Sigmoid colon (tissue), 7 donors: Measurements from ENCODE around the gene HELB. TPM values are rescaled to one million over a fixed set of nuclear protein-coding genes. Genes with fewer than 3 reads are reported as not detected.

Source experiments
- DNase-seq: peaks from one replicate; pipeline ENCODE4 v3.0.0-alpha.2; 2019
- H3K27ac ChIP-seq, 4 donors: fragments of 200-600 bp; sonication (generic); one replicate each; pipeline ENCODE4 v1.5.1; 2016 to 2019; ENCODE audit warnings: mild to moderate bottlenecking in 1 of 4
- H3K27me3 ChIP-seq, 3 donors: fragments of 200-600 bp; sonication (generic); one replicate each; pipeline ENCODE4 v1.5.1; 2019; ENCODE audit warnings: mild to moderate bottlenecking in 1 of 3
- H3K36me3 ChIP-seq, 4 donors: fragments of 200-600 bp; sonication (generic); one replicate each; pipeline ENCODE4 v1.5.1; 2016 to 2019
- H3K4me1 ChIP-seq, 4 donors: fragments of 200-600 bp; sonication (generic); one replicate each; pipeline ENCODE4 v1.5.1; 2017 to 2019
- H3K4me3 ChIP-seq, 4 donors: fragments of 200-600 bp; sonication (generic); one replicate each; pipeline ENCODE4 v1.5.1; 2017 to 2019; ENCODE audit warnings: mild to moderate bottlenecking in 2 of 4, moderate library complexity in 1 of 4
- H3K9me3 ChIP-seq, 4 donors: fragments of 200-600 bp in 3 of 4; sonication (generic) in 3 of 4; one replicate each; pipeline versions ENCODE4 v1.5.1 to v1.6.1; 2013 to 2019
- EP300 ChIP-seq, 4 donors: sonication (generic); formaldehyde crosslinking; IDR thresholded peaks; one replicate each; pipeline ENCODE4 v1.6.1; 2017; ENCODE audit warnings: antibody characterized with exemption in 4 of 4
- POLR2A ChIP-seq, 2 donors: fragments of 450-650 bp; IDR thresholded peaks; one replicate each; pipeline ENCODE4 v1.6.1; 2016; ENCODE audit warnings: antibody characterized with exemption in 2 of 2, mild to moderate bottlenecking in 2 of 2, moderate library complexity in 2 of 2
- POLR2AphosphoS5 ChIP-seq, 4 donors: sonication (generic); formaldehyde crosslinking; IDR thresholded peaks; one replicate each; pipeline ENCODE4 v1.6.1; 2017; ENCODE audit warnings: antibody characterized with exemption in 4 of 4
- WGBS, 2 donors: extraction: QIAGEN DNeasy Blood & Tissue Kit; methylation state at CpG; one replicate each; pipeline ENCODE4 v1.1.7; 2013; 5-methylcytosine and 5-hydroxymethylcytosine counted together
- intact Hi-C: fragments of 100-400 bp; cut with DNase I; formaldehyde crosslinking; loops from one replicate; pipeline ENCODE4 v1.15.1; 2023
- polyA plus RNA-seq, 3 donors: library from polyadenylated mRNA; stranded (reverse); fragments of 200-250 nt; gene quantifications; one replicate each; pipeline ENCODE4 v1.2.3, GENCODE V29; 2013
- total RNA-seq, 4 donors: library from RNA; depleted of rRNA; stranded (reverse); fragments of >200 nt; gene quantifications; one replicate each; pipeline ENCODE4 v1.1.0, GENCODE V29; 2016
- TF ChIP-seq, protein P1 (sequence below), 4 experiments: fragments of 450-650 bp in 3 of 4; fragments of 200-600 bp in 1 of 4; IDR thresholded peaks; one replicate each; pipeline ENCODE4 v1.5.1; 2016 to 2019; ENCODE audit warnings: antibody characterized with exemption in 4 of 4, mild to moderate bottlenecking in 3 of 4, moderate library complexity in 2 of 4
- donor health status: healthy with polysubstance abuse.
- donor health status: Bipolar disorder and iron deficiency.
- donor health status: healthy.

Gene HELB
- total and polyA plus RNA-seq, 7 donors: under 0.01 to 8.6 (median 3.2) TPM

DNA sequence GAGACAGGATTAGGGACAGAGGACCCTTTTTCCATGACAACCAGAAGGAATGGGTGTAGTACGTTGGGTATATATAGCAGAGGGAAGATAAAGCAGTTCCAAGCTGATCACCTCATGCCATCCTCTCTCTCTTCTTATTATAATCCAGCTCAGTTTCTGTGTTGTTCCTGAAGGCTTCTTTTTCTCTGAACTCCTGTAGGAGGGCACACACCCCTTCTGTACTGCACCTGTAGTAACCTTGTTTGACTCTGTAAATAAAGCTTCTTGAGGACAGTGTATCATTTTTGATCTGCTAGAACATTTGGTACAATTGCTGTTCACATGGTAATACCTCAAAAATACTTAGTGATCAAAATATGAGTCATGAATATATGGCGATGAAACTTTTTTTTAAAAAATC, 33.5 kb downstream of the HELB start:
- peaks cover 0 to 45% (median 5%) of the 10 kb centered on the region in 4 donors for H3K36me3 ChIP-seq
- 96% methylated on average over 2 of the region's 2 CpGs for WGBS, 2 donors

DNA sequence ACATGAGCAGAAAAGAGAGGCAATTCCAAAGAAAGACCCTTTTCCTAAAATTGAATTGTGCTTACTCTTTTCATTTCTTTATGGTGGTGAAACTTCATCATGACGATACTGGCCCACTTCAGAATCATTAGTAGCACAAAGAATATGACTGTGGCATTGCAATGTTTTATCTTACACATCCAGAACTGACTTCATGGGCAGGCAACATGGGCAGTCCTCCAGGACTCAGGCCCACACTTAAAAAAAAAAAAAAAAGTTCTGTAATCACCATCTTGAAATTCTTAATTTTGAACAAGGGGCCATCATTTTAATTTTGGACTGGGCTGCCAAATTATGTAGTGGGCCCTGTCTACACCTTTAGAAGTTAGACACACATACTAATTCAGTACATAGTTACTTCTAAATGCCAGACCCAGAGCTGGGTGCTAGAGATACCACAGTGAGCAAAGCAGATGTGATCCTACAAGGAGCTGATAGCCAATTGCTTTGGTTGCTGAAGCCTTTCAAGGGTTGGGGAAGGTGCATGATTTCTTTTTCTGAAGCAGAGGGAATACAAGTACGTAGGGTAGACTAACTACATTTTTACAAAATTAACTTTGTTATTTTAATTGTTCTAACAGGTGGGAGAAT, 35.2 kb downstream of the HELB start:
- Histone ChIP-seq H3K36me3 (peaks cover 0 to 47% (median 5%) of the 10 kb centered on the region in 4 donors), H3K4me3 (no peak overlapping the region), H3K9me3 (peaks cover 0 to 7% (median 3%) of the 10 kb centered on the region in 4 donors), H3K4me1 (no peaks in the 10 kb centered on the region), H3K27ac (no peak overlapping the region), H3K27me3 (no peaks in the 10 kb centered on the region)
- WGBS, 2 donors: 96 to 97% methylated on average over 2 of the region's 2 CpGs
- intact Hi-C loops: no loop called here
- TF ChIP-seq POLR2AphosphoS5 (IDR thresholded peaks at IDR 0.05) (no peak), EP300 (IDR thresholded peaks at IDR 0.05) (no peak), POLR2A (IDR thresholded peaks at IDR 0.05) (no peak)
- TF ChIP-seq, protein P1, sequence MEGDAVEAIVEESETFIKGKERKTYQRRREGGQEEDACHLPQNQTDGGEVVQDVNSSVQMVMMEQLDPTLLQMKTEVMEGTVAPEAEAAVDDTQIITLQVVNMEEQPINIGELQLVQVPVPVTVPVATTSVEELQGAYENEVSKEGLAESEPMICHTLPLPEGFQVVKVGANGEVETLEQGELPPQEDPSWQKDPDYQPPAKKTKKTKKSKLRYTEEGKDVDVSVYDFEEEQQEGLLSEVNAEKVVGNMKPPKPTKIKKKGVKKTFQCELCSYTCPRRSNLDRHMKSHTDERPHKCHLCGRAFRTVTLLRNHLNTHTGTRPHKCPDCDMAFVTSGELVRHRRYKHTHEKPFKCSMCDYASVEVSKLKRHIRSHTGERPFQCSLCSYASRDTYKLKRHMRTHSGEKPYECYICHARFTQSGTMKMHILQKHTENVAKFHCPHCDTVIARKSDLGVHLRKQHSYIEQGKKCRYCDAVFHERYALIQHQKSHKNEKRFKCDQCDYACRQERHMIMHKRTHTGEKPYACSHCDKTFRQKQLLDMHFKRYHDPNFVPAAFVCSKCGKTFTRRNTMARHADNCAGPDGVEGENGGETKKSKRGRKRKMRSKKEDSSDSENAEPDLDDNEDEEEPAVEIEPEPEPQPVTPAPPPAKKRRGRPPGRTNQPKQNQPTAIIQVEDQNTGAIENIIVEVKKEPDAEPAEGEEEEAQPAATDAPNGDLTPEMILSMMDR (IDR thresholded peaks at IDR 0.05): no peak
- no peak for DNase-seq

More for the DNA sequence above, 33.5 kb downstream of the HELB start:
- no peak for DNase-seq
- H3K4me3 ChIP-seq: no peak overlapping the region
- H3K4me1 ChIP-seq: no peaks in the 10 kb centered on the region
- H3K27ac ChIP-seq: no peak overlapping the region
- H3K9me3 ChIP-seq: peaks cover 0 to 1% (median 0%) of the 10 kb centered on the region in 4 donors
- no peaks in the 10 kb centered on the region for H3K27me3 ChIP-seq
- TF ChIP-seq POLR2AphosphoS5 (IDR thresholded peaks at IDR 0.05): no peak
- TF ChIP-seq, protein P1 (IDR thresholded peaks at IDR 0.05): no peak
- TF ChIP-seq POLR2A (IDR thresholded peaks at IDR 0.05): no peak
- TF ChIP-seq EP300 (IDR thresholded peaks at IDR 0.05): no peak
- intact Hi-C loops: no loop called here

DNA sequence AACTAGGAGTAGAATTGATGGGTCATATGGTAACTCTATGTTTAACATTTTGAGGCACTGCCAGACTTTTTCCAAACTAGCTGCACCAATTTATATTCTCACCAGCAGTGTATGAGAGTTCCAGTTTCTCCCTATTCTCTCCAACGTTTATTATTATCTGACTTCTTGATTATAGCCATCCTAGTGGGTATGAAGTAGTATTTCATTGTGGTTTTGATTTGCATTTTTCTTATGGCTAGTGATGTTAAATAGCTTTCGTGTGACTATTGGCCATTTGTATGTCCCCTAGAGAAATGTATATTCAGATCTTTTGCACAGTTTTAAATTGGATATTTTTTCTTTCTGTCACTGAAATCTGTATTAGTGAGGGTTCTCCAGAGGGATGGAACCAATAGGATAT, 37.8 kb downstream of the HELB start:
- WGBS, 2 donors: 94 to 96% methylated on average over 2 of the region's 2 CpGs
- Histone ChIP-seq H3K36me3 (peaks cover 0 to 50% (median 5%) of the 10 kb centered on the region in 4 donors), H3K4me3 (no peak overlapping the region), H3K27me3 (no peaks in the 10 kb centered on the region), H3K4me1 (no peaks in the 10 kb centered on the region), H3K9me3 (peaks cover 0 to 9% (median 3%) of the 10 kb centered on the region in 4 donors), H3K27ac (no peak overlapping the region)
- TF ChIP-seq, protein P1 (IDR thresholded peaks at IDR 0.05): no peak
- TF ChIP-seq POLR2A (IDR thresholded peaks at IDR 0.05): no peak
- TF ChIP-seq EP300 (IDR thresholded peaks at IDR 0.05): no peak
- no peak for TF ChIP-seq POLR2AphosphoS5 (IDR thresholded peaks at IDR 0.05)
- DNase-seq: no peak
- intact Hi-C loops: no loop called here

DNA sequence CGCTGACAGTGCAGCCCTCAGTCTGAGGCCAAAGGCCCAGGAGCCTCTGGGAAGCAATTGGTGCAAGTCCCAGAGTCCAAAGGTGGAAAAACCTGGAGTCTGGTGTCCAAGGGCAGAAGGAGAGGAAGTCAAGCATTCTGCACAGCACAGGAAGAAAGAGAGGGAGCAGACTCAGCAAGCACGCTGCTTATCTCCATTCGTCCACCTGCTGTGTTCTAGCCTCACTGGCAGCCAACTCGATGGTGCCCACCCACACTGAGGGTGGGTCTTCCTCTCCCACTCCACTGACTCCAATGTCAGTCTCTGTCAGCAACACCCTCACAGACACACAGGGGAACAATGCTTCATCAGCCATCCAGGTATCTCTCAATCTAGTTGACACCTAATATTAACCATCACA, 38.8 kb downstream of the HELB start:
- no peak overlapping the region for H3K4me3 ChIP-seq
- H3K4me1 ChIP-seq: no peaks in the 10 kb centered on the region
- intact Hi-C loops: no loop called here
- TF ChIP-seq, protein P1 (IDR thresholded peaks at IDR 0.05): no peak
- TF ChIP-seq POLR2AphosphoS5 (IDR thresholded peaks at IDR 0.05): no peak
- no peak for TF ChIP-seq POLR2A (IDR thresholded peaks at IDR 0.05)
- no peak for TF ChIP-seq EP300 (IDR thresholded peaks at IDR 0.05)
- 96 to 97% methylated on average over 4 of the region's 4 CpGs for WGBS, 2 donors
- DNase-seq: no peak
- no peaks in the 10 kb centered on the region for H3K27me3 ChIP-seq
- H3K27ac ChIP-seq: no peak overlapping the region
- peaks cover 0 to 9% (median 3%) of the 10 kb centered on the region in 4 donors for H3K9me3 ChIP-seq
- peaks cover 0 to 52% (median 5%) of the 10 kb centered on the region in 4 donors for H3K36me3 ChIP-seq
